ENCODE results near the gene SLC35F6. TPM values are rescaled to one million over a fixed set of nuclear protein-coding genes. Genes with fewer than 3 reads are reported as not detected.

The SLC35F6 gene
- total RNA-seq, 3 donors from 2014 or later (not counting 1 experiment from before 2014, with no cell fraction given), result 30.0 to 35.6 (median 30.4) TPM

DNA sequence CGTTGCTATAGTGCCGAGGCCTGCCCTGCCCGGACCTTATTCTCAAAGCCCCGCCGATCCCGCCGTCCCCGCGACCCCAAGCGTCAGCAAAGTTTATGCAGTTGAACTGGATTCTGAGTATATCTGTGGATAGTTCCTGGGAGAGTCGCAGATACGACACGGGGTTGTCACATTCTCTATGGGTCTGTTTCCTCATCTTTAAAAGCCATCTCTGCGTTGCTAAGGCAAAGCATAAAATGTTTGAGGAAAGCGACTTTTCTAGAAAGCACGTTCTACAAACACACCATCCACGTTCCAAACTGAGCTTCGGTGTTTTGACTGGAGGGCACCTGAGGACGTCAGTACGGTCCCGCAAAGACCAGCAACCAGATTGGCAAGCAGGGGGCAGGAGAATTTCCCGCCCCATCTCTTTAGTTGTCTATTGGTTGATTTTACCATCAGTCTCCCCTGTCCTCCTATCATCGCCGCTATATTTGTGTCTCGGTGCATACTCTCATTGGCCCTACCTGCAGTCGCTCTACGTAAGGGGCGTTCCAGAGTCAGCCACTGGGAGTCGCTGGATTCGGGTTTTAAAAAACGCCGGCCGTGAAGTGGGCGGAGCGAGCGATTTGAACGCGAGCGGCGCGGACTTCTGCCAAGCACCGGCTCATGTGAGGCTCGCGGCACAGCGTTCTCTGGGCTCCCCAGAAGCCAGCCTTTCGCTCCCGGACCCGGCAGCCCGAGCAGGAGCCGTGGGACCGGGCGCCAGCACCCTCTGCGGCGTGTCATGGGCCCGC lies 21.5 kb downstream of the SLC35F6 start, which contains the start of gene CENPA:
Gene CENPA, plus strand, starts transcription at position 626 of the 776 bp plus-strand sequence. Its CDS starts 141 bp downstream, at position 767.
- H3K27ac ChIP-seq (ENCODE audit: low read length), result peak within 1 kb of the TSS; percentile 63
- H3K27me3 ChIP-seq (ENCODE audit: control insufficient read depth, insufficient read depth, low read length), result no peaks in the 10 kb centered on the region
- intact Hi-C loops (cut with micrococcal nuclease), result loop anchor here (1.0 kb wide), 1 partner anchor 21 kb away; the partner anchor contains the start of gene SLC35F6
- WGBS (ENCODE audit: insufficient coverage), result under 1% methylated on average over 55 of the region's 55 CpGs
- H3K27me3 Mint-ChIP-seq (ENCODE audit: low read depth in 2 of 2), result no peaks in the 10 kb centered on the region
- DNase-seq (peak; percentile 92 to 99), ATAC-seq (peak; percentile 98 to 100 (median 99))
- TF ChIP-seq, protein P1, sequence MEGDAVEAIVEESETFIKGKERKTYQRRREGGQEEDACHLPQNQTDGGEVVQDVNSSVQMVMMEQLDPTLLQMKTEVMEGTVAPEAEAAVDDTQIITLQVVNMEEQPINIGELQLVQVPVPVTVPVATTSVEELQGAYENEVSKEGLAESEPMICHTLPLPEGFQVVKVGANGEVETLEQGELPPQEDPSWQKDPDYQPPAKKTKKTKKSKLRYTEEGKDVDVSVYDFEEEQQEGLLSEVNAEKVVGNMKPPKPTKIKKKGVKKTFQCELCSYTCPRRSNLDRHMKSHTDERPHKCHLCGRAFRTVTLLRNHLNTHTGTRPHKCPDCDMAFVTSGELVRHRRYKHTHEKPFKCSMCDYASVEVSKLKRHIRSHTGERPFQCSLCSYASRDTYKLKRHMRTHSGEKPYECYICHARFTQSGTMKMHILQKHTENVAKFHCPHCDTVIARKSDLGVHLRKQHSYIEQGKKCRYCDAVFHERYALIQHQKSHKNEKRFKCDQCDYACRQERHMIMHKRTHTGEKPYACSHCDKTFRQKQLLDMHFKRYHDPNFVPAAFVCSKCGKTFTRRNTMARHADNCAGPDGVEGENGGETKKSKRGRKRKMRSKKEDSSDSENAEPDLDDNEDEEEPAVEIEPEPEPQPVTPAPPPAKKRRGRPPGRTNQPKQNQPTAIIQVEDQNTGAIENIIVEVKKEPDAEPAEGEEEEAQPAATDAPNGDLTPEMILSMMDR (IDR thresholded peaks at IDR 0.05), result no peak
- H3K36me3 Mint-ChIP-seq, result no peaks in the 10 kb centered on the region
- peak within 1 kb of the TSS; percentile 58 for H3K4me3 ChIP-seq (ENCODE audit: low read length)
- peaks cover 5 to 13% of the 10 kb centered on the region in 2 donors for H3K4me1 Mint-ChIP-seq
- H3K4me3 Mint-ChIP-seq, result peak within 1 kb of the TSS; percentile 87
- H3K9me3 Mint-ChIP-seq, result no peaks in the 10 kb centered on the region
- no peaks in the 10 kb centered on the region for H3K9me3 ChIP-seq (ENCODE audit: control insufficient read depth, insufficient read depth, low read length)
- peak within 1 kb of the TSS; percentile 78 to 80 for H3K27ac Mint-ChIP-seq
- H3K36me3 ChIP-seq (ENCODE audit: control insufficient read depth, insufficient read depth, low read length), result no peaks in the 10 kb centered on the region
- H3K4me1 ChIP-seq (ENCODE audit: control insufficient read depth, insufficient read depth, low read length), result peaks cover 12% of the 10 kb centered on the region

GRCh38 chr2:26786207-26787028 lies 22.3 kb downstream of the SLC35F6 start:
- no peaks in the 10 kb centered on the region for H3K36me3 ChIP-seq (ENCODE audit: control insufficient read depth, insufficient read depth, low read length)
- peak overlapping the region; percentile 57 for H3K4me3 ChIP-seq (ENCODE audit: low read length)
- H3K4me3 Mint-ChIP-seq, result peak overlapping the region; percentile 83
- no peak overlapping the region for H3K27ac Mint-ChIP-seq
- H3K4me1 Mint-ChIP-seq, result peaks cover 5 to 13% of the 10 kb centered on the region in 2 donors
- H3K4me1 ChIP-seq (ENCODE audit: control insufficient read depth, insufficient read depth, low read length), result peaks cover 12% of the 10 kb centered on the region
- TF ChIP-seq, protein P1 (IDR thresholded peaks at IDR 0.05), result no peak
- DNase-seq (peak in 1 of 2 donors; percentile 30), ATAC-seq (no peak)
- 5% methylated on average over 55 of the region's 55 CpGs for WGBS (ENCODE audit: insufficient coverage)
- intact Hi-C loops (cut with micrococcal nuclease), result no loop called here
- H3K27me3 ChIP-seq (ENCODE audit: control insufficient read depth, insufficient read depth, low read length), result no peaks in the 10 kb centered on the region
- H3K9me3 Mint-ChIP-seq, result no peaks in the 10 kb centered on the region
- no peaks in the 10 kb centered on the region for H3K9me3 ChIP-seq (ENCODE audit: control insufficient read depth, insufficient read depth, low read length)
- H3K27ac ChIP-seq (ENCODE audit: low read length), result no peak overlapping the region
- no peaks in the 10 kb centered on the region for H3K36me3 Mint-ChIP-seq
- no peaks in the 10 kb centered on the region for H3K27me3 Mint-ChIP-seq (ENCODE audit: low read depth in 2 of 2)

DNA sequence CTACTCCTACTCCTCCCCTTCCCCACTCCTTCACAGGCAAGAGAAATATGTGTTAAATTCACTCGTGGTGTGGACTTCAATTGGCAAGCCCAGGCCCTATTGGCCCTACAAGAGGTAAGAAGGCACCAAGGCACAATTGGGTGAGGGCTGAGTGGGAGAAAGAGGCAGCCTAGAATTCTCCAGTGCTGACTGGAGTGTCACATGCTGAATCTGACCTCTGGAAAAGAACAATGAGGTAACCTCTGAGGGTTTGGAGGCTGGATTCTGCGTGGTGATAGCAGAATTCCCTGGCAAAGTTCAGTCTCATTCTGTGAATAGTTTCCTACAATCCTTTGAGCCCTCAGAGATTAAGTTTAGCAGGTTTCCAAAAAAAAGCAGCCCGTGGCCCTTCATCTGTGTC lies 28.6 kb downstream of the SLC35F6 start:
- ATAC-seq, result no peak
- H3K4me3 Mint-ChIP-seq, result no peak overlapping the region

More for the DNA sequence above, 28.6 kb downstream of the SLC35F6 start:
- no peaks in the 10 kb centered on the region for H3K4me1 ChIP-seq (ENCODE audit: control insufficient read depth, insufficient read depth, low read length)
- no peaks in the 10 kb centered on the region for H3K9me3 ChIP-seq (ENCODE audit: control insufficient read depth, insufficient read depth, low read length)
- no peaks in the 10 kb centered on the region for H3K36me3 Mint-ChIP-seq
- TF ChIP-seq, protein P1 (IDR thresholded peaks at IDR 0.05), result no peak
- 99% methylated on average over 3 of the region's 3 CpGs for WGBS (ENCODE audit: insufficient coverage)
- intact Hi-C loops (cut with micrococcal nuclease), result no loop called here
- H3K27ac Mint-ChIP-seq, result no peak overlapping the region
- DNase-seq, result no peak
- no peaks in the 10 kb centered on the region for H3K9me3 Mint-ChIP-seq
- H3K36me3 ChIP-seq (ENCODE audit: control insufficient read depth, insufficient read depth, low read length), result no peaks in the 10 kb centered on the region
- H3K27me3 Mint-ChIP-seq (ENCODE audit: low read depth in 2 of 2), result no peaks in the 10 kb centered on the region
- no peaks in the 10 kb centered on the region for H3K27me3 ChIP-seq (ENCODE audit: control insufficient read depth, insufficient read depth, low read length)
- H3K4me3 ChIP-seq (ENCODE audit: low read length), result no peak overlapping the region
- no peaks in the 10 kb centered on the region for H3K4me1 Mint-ChIP-seq
- H3K27ac ChIP-seq (ENCODE audit: low read length), result no peak overlapping the region
